Activated naive CD8-positive, alpha-beta T cell (primary cell): ENCODE measurements around the gene SLC25A39.
A peak's percentile ranks its signal among the peaks of the same experiment; 100 is the strongest.

ENCODE experiments used
- H3K27ac Mint-ChIP-seq: one replicate; pipeline ENCODE4 v1.8.0; 2021; ENCODE audit warnings: mixed read lengths
- H3K27me3 Mint-ChIP-seq: one replicate; pipeline ENCODE4 v1.8.0; 2021; ENCODE audit warnings: mixed read lengths
- H3K36me3 Mint-ChIP-seq: one replicate; pipeline ENCODE4 v1.8.0; 2021; ENCODE audit warnings: mixed read lengths
- H3K4me1 Mint-ChIP-seq: one replicate; pipeline ENCODE4 v1.8.0; 2021; ENCODE audit warnings: low read depth, mixed read lengths
- H3K4me3 Mint-ChIP-seq: one replicate; pipeline ENCODE4 v1.8.0; 2021; ENCODE audit warnings: mild to moderate bottlenecking, mixed read lengths
- H3K9me3 Mint-ChIP-seq: one replicate; pipeline ENCODE4 v1.8.0; 2021; ENCODE audit warnings: low read depth, mixed read lengths

Gene SLC25A39

DNA sequence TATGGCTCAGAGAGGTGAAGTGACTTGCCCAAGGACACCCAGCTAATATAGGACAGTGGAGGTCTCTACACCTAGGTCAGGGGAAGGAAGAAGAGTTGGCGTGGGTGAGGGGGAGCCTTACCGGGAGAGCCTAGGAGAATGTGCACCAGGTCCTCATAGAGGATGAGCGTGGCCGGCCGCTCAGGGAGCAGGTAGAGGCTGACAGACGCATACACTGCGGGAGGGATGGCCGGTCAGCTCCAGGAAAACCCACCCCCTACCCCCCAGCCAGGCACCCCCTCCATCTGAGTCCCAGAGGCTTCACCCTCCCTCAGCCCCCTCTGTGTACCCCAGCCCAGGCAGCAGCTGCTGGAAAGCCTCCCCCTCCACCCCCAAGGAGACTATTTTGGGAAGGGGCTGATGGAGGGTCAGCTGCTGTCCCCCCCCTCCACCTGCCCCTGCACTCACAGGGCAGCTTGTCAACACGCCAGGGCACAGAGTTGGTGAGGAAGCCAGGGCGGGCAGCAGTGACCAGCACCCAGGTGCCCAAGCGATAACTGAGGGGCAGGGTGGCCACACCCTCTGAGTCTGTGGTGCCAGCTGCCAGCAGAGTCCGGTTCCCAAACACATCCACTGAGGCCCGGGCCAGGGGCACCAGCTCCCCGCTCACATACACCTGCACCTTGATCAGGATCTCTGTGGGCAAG lies 35.0 kb upstream of the SLC25A39 start:
- H3K27me3 Mint-ChIP-seq = no peaks in the 10 kb centered on the region
- no peak overlapping the region for H3K4me3 Mint-ChIP-seq
- H3K36me3 Mint-ChIP-seq = no peaks in the 10 kb centered on the region
- H3K9me3 Mint-ChIP-seq = no peaks in the 10 kb centered on the region
- H3K27ac Mint-ChIP-seq = no peak overlapping the region
- peaks cover 7% of the 10 kb centered on the region for H3K4me1 Mint-ChIP-seq

GRCh38 chr17:44359006-44359405 lies 34.4 kb upstream of the SLC25A39 start:
- Mint-ChIP-seq H3K4me1 (peaks cover 7% of the 10 kb centered on the region), H3K36me3 (no peaks in the 10 kb centered on the region), H3K27me3 (no peaks in the 10 kb centered on the region), H3K27ac (no peak overlapping the region), H3K4me3 (no peak overlapping the region), H3K9me3 (no peaks in the 10 kb centered on the region)

- no peak overlapping the region for H3K27ac Mint-ChIP-seq
- no peaks in the 10 kb centered on the region for H3K9me3 Mint-ChIP-seq
- H3K27me3 Mint-ChIP-seq = no peaks in the 10 kb centered on the region
- no peaks in the 10 kb centered on the region for H3K36me3 Mint-ChIP-seq
- H3K4me1 Mint-ChIP-seq = peaks cover 7% of the 10 kb centered on the region
- no peak overlapping the region for H3K4me3 Mint-ChIP-seq
Measured at GRCh38 chr17:44358066-44358465, 33.4 kb upstream of the SLC25A39 start.

- Mint-ChIP-seq H3K27ac (no peak overlapping the region), H3K9me3 (no peaks in the 10 kb centered on the region), H3K4me3 (no peak overlapping the region), H3K4me1 (peaks cover 7% of the 10 kb centered on the region), H3K27me3 (no peaks in the 10 kb centered on the region), H3K36me3 (no peaks in the 10 kb centered on the region)
Measured at GRCh38 chr17:44356241-44356640, 31.6 kb upstream of the SLC25A39 start.

DNA sequence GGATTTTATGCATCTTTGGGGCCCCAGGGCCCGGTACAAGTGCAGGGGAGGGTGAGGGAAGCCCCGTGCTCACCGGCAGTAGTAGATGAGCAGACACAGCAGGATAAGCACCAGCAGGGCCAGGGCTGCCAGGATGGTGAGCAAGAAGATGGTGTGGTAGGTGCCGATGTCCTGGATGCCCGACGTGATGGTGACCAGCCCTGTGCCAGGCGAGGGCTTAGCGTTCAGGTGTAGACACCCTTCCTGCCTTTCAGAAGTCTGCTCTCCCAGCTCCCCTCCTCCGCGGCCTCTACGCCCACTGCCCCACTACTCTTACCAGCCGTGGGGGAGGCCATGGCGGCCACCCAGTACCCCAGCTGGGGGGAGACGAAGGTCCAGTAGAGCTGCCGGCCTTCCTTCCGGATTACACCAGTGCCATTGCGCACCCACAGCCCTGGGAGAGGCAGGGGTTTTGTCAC lies 31.0 kb upstream of the SLC25A39 start:
- no peaks in the 10 kb centered on the region for H3K9me3 Mint-ChIP-seq
- H3K36me3 Mint-ChIP-seq = no peaks in the 10 kb centered on the region
- H3K4me3 Mint-ChIP-seq = no peak overlapping the region
- H3K27me3 Mint-ChIP-seq = no peaks in the 10 kb centered on the region
- H3K27ac Mint-ChIP-seq = no peak overlapping the region
- H3K4me1 Mint-ChIP-seq = peaks cover 8% of the 10 kb centered on the region

DNA sequence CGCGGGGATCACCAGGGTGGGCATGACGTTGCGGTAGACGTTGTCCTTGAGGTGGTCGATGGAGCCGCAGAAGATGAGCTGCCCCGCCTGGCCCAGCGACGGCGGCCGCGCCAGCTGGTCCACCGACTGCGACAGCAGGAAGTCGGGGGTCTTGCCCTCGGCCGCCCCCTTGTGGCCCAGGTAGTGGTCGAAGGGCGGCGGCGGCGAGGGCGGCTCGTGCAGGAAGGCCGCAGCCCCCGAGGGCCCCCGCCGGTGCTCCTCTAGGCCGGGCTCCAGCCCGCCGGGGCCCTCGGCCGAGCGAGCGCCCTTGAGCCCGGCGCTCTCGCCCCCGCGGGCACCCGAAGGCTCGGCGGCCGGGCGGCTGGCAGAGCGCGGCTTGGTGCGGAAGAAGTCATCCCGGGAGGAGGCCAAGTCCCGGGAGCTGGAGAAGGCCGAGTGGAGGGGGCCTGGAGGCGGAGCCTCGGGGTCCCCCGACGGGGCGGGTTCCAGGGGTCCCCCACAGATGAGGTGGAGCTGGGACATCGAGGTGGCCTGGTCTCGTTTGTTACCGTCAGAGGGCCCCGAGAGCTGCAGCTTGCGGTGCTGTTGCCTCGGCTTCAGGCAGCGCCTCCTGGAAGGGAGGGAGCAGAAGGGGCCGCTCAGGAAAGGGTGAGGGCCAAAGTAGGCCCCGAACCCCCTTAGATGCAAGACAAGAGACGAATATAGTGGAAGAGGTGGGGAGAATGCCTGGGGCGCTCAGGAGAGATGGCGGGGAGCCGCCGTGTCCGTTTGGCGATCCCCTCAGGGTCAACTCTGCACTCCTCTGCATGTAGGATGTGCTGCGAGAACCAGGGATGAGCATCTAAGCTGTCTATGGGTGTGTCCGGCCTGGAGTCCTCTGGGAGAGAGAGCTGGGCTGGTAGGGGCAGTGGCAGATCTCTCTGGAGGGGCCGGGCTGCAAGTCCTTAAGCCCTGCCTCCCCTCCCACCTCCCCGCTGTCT lies 30.2 kb upstream of the SLC25A39 start:
- no peaks in the 10 kb centered on the region for H3K36me3 Mint-ChIP-seq
- H3K4me1 Mint-ChIP-seq = peaks cover 9% of the 10 kb centered on the region
- H3K27me3 Mint-ChIP-seq = no peaks in the 10 kb centered on the region
- H3K9me3 Mint-ChIP-seq = no peaks in the 10 kb centered on the region
- H3K4me3 Mint-ChIP-seq = peak overlapping the region; percentile 42
- no peak overlapping the region for H3K27ac Mint-ChIP-seq

DNA sequence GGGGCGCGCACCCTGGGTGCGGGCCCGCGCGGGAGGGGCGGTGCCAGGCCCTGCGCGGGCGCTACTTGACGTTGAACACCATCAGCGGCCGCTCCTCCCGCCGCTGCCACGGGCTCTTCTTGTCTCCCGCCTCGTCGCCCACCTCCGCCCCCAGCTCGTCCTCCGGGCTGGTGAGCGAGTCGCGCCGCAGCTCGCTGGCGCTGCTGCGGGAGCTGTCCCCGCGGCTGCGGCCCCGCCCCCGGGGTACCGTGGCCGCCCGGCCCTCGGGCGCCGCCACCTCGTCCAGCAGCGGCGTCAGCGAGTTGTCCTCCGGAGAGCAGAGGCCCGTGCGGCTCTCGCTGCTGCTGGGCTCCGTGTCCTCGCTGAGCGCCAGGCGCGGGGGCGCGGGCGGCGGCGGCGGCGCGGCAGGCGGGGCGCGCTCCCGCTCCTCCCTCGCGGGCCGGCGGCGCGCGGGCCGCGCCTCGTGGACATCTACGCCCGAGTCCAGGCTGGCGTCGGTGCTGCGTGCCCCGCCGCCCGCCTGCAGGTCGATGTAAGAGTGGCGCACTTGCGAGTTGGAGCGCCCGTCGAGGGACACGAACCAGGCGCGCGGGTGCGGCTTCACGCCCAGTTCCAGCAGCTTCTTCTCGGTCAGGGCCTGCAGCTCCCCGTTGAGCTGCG lies 29.2 kb upstream of the SLC25A39 start:
- Mint-ChIP-seq H3K27me3 (no peaks in the 10 kb centered on the region), H3K27ac (no peak overlapping the region), H3K4me3 (peak overlapping the region; percentile 73), H3K9me3 (no peaks in the 10 kb centered on the region), H3K4me1 (peaks cover 3% of the 10 kb centered on the region), H3K36me3 (no peaks in the 10 kb centered on the region)

DNA sequence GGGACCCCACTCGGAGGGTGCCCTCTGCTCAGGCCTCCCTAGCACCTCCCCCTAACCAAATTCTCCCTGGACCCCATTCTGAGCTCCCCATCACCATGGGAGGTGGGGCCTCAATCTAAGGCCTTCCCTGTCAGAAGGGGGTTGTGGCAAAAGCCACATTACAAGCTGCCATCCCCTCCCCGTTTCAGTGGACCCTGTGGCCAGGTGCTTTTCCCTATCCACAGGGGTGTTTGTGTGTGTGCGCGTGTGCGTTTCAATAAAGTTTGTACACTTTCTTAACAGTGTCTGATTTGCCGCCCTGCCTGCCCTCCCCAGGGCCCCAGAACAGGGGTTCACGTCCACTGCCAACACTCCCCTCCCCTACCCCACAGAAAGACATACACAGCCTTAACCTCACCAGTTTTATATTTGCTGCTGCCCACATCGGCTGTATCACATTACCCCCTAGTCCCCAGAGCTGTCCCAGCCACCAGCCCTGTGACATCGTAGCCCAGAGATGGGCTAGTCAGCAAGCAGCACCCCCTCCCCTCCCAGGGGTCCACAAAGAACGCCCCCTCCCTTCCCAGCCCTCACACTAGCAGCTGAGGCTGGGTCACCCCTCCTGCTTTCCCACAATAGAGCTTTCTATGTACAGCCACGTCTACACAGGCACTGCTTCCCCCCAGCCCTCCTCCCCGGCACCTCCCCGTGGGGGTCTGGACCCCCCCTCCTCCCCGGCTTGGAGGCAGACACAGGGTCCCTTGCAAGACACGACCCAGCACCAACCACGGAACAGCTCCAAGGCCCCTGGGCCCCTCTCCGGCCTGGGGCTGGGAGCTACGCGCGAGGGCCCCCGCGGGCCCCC lies 28.4 kb upstream of the SLC25A39 start:
- Mint-ChIP-seq H3K4me3 (peak overlapping the region; percentile 68), H3K4me1 (peaks cover 2% of the 10 kb centered on the region), H3K9me3 (no peaks in the 10 kb centered on the region), H3K27ac (no peak overlapping the region), H3K27me3 (no peaks in the 10 kb centered on the region), H3K36me3 (no peaks in the 10 kb centered on the region)

DNA sequence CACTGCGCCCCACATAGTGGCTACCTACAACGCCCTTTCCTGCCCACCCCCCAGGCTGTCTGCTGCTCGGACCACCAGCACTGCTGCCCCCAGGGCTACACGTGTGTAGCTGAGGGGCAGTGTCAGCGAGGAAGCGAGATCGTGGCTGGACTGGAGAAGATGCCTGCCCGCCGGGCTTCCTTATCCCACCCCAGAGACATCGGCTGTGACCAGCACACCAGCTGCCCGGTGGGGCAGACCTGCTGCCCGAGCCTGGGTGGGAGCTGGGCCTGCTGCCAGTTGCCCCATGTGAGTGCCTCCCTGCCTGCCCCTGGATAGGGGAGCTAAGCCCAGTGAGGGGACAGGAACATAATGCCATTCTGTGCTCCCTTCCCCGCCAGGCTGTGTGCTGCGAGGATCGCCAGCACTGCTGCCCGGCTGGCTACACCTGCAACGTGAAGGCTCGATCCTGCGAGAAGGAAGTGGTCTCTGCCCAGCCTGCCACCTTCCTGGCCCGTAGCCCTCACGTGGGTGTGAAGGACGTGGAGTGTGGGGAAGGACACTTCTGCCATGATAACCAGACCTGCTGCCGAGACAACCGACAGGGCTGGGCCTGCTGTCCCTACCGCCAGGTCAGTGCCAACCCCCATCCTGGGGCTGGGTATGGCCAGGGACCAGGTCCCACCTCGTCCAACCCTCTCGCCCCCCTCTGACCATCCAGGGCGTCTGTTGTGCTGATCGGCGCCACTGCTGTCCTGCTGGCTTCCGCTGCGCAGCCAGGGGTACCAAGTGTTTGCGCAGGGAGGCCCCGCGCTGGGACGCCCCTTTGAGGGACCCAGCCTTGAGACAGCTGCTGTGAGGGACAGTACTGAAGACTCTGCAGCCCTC lies 27.6 kb upstream of the SLC25A39 start:
- Mint-ChIP-seq H3K4me1 (peaks cover 2% of the 10 kb centered on the region), H3K36me3 (no peaks in the 10 kb centered on the region), H3K9me3 (no peaks in the 10 kb centered on the region), H3K4me3 (peak overlapping the region; percentile 68), H3K27ac (no peak overlapping the region), H3K27me3 (no peaks in the 10 kb centered on the region)

DNA sequence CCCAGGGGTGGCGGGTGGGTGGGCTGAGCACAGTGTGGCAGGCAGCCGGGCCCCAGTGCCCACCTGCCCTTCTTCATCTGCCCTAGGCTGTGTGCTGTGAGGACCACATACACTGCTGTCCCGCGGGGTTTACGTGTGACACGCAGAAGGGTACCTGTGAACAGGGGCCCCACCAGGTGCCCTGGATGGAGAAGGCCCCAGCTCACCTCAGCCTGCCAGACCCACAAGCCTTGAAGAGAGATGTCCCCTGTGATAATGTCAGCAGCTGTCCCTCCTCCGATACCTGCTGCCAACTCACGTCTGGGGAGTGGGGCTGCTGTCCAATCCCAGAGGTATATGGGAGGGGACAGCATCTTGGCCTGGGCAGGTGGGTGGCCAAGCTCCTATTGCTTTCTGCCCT lies 26.8 kb upstream of the SLC25A39 start:
- Mint-ChIP-seq H3K4me1 (peaks cover 2% of the 10 kb centered on the region), H3K27me3 (no peaks in the 10 kb centered on the region), H3K4me3 (no peak overlapping the region), H3K27ac (no peak overlapping the region), H3K36me3 (no peaks in the 10 kb centered on the region), H3K9me3 (no peaks in the 10 kb centered on the region)

DNA sequence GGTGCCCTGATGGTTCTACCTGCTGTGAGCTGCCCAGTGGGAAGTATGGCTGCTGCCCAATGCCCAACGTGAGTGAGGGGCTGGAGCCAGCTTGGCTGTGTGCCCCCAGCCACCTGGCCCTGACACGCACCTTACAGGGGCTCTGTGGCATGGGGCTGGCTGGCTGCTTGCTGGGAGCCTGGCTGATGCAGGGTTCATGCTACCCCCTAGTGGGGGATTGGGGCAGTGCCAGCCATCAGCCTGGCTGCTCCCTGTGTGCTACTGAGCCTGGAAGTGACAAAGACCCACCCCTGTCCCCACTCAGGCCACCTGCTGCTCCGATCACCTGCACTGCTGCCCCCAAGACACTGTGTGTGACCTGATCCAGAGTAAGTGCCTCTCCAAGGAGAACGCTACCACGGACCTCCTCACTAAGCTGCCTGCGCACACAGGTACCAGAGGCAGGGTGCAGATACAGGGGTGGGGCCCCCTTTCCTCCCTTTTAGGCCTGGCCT lies 26.2 kb upstream of the SLC25A39 start:
- no peak overlapping the region for H3K27ac Mint-ChIP-seq
- H3K4me1 Mint-ChIP-seq = peaks cover 7% of the 10 kb centered on the region
- H3K36me3 Mint-ChIP-seq = no peaks in the 10 kb centered on the region
- H3K27me3 Mint-ChIP-seq = no peaks in the 10 kb centered on the region
- no peaks in the 10 kb centered on the region for H3K9me3 Mint-ChIP-seq
- H3K4me3 Mint-ChIP-seq = no peak overlapping the region

GRCh38 chr17:44349553-44350070 lies 25.0 kb upstream of the SLC25A39 start:
- no peaks in the 10 kb centered on the region for H3K27me3 Mint-ChIP-seq
- no peaks in the 10 kb centered on the region for H3K9me3 Mint-ChIP-seq
- H3K27ac Mint-ChIP-seq = no peak overlapping the region
- H3K36me3 Mint-ChIP-seq = no peaks in the 10 kb centered on the region
- no peak overlapping the region for H3K4me3 Mint-ChIP-seq
- peaks cover 14% of the 10 kb centered on the region for H3K4me1 Mint-ChIP-seq

DNA sequence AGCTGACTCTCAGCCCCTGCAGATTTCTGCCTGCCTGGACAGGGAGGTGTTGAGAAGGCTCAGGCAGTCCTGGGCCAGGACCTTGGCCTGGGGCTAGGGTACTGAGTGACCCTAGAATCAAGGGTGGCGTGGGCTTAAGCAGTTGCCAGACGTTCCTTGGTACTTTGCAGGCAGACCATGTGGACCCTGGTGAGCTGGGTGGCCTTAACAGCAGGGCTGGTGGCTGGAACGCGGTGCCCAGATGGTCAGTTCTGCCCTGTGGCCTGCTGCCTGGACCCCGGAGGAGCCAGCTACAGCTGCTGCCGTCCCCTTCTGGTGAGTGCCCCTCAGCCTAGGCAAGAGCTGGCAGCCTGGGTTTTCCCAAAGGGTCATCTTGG lies 24.4 kb upstream of the SLC25A39 start:
- peak overlapping the region; percentile 23 for H3K27ac Mint-ChIP-seq
- H3K4me3 Mint-ChIP-seq = no peak overlapping the region
- no peaks in the 10 kb centered on the region for H3K9me3 Mint-ChIP-seq
- no peaks in the 10 kb centered on the region for H3K27me3 Mint-ChIP-seq
- H3K36me3 Mint-ChIP-seq = no peaks in the 10 kb centered on the region
- H3K4me1 Mint-ChIP-seq = peaks cover 14% of the 10 kb centered on the region
